Endothelial cell of umbilical vein (primary cell): ENCODE data around the gene CCDC85C. TPM values are rescaled to one million over a fixed set of nuclear protein-coding genes. Genes with fewer than 3 reads are reported as not detected.

Source experiments
- BruUV-seq: library from RNA; stranded (reverse); fragments of 400-500 nt; replicated peaks from 2 replicates; lab custom pipeline; 2021; lab: Mats Ljungman, UMichigan
- CTCF ChIA-PET: fragments of 300-600, 350-600 bp; sonication (Branson Sonifier 250); formaldehyde crosslinking; loops from one replicate; lab custom pipeline; 2021; ENCODE audit warnings: antibody characterized with exemption, inconsistent platforms; lab: Charles Lee
- POLR2A ChIA-PET: fragments of 300-600, 350-600 bp; sonication (Branson Sonifier 250); formaldehyde crosslinking; loops from one replicate; lab custom pipeline; 2021; ENCODE audit warnings: antibody characterized with exemption, inconsistent platforms; lab: Charles Lee
- DNase-seq: peaks from one replicate; pipeline ENCODE4 v3.0.0-alpha.2; 2011; ENCODE audit warnings: low read depth, low spot score
- FAIRE-seq: peaks from 2 replicates; lab custom pipeline; 2011; peaks lifted over from hg19 to GRCh38; lab: Jason Lieb, UNC
- H2AFZ ChIP-seq: 2 replicates; pipeline ENCODE4 v1.6.0; 2012; ENCODE audit warnings: low read depth, low read length, control low read depth, inconsistent platforms
- H3K27ac ChIP-seq: 2 replicates; pipeline ENCODE4 v1.5.1; 2011; ENCODE audit warnings: low read depth, mild to moderate bottlenecking, control low read depth, low read length, moderate library complexity; ENCODE audit not compliant: insufficient read depth
- H3K27me3 ChIP-seq, 2 experiments: 2 replicates each; pipeline versions ENCODE4 v1.6.0 to v1.6.1; 2011; ENCODE audit warnings: low read length in 2 of 2, mixed read lengths in 1 of 2; ENCODE audit not compliant: control insufficient read depth in 2 of 2, insufficient read depth in 2 of 2
- H3K36me3 ChIP-seq, 2 experiments: 2 replicates in 1 of 2; 3 replicates in 1 of 2; pipeline ENCODE4 v1.5.1; 2011; ENCODE audit warnings: low read length in 2 of 2, mild to moderate bottlenecking in 1 of 2, moderate library complexity in 1 of 2; ENCODE audit not compliant: control insufficient read depth in 2 of 2, insufficient read depth in 2 of 2; ENCODE audit errors: extremely low read depth in 1 of 2
- H3K4me1 ChIP-seq: 3 replicates; pipeline ENCODE4 v1.5.1; 2011; ENCODE audit warnings: mild to moderate bottlenecking, low read length; ENCODE audit not compliant: control insufficient read depth, insufficient read depth; ENCODE audit errors: extremely low read depth
- H3K4me2 ChIP-seq: 2 replicates; pipeline ENCODE4 v1.6.1; 2011; ENCODE audit warnings: low read length, control low read depth, mixed read lengths; ENCODE audit not compliant: insufficient read depth
- H3K4me3 ChIP-seq, 3 experiments: fragments of 200-600 bp in 1 of 3; sonication (generic), shearing (Covaris generic) in 1 of 3; replicated peaks in 1 of 3; 2 replicates each; pipeline ENCODE4 v1.5.1; 2011 to 2016; ENCODE audit warnings: control low read depth in 3 of 3, low read length in 3 of 3, mild to moderate bottlenecking in 2 of 3, inconsistent platforms in 1 of 3, low read depth in 1 of 3, moderate library complexity in 1 of 3; ENCODE audit not compliant: insufficient read depth in 1 of 3
- H3K79me2 ChIP-seq: 2 replicates; pipeline ENCODE4 v1.6.0; 2012; ENCODE audit warnings: low read length, inconsistent platforms; ENCODE audit not compliant: control insufficient read depth, insufficient read depth
- H3K9ac ChIP-seq: replicated peaks from 2 replicates; pipeline ENCODE3; 2011; ENCODE audit warnings: low read length, control low read depth; ENCODE audit not compliant: insufficient read depth; ENCODE audit errors: extremely low read depth
- H3K9me1 ChIP-seq: replicated peaks from 3 replicates; pipeline ENCODE4 v1.6.0; 2011; ENCODE audit warnings: mild to moderate bottlenecking, low read length; ENCODE audit not compliant: control insufficient read depth, insufficient read depth; ENCODE audit errors: extremely low read depth
- H3K9me3 ChIP-seq: replicated peaks from 2 replicates; pipeline ENCODE4 v1.5.1; 2012; ENCODE audit warnings: low read length, inconsistent platforms; ENCODE audit not compliant: control insufficient read depth, insufficient read depth
- H4K20me1 ChIP-seq: replicated peaks from 2 replicates; pipeline ENCODE3; 2011; ENCODE audit warnings: mild to moderate bottlenecking, low read length; ENCODE audit not compliant: control insufficient read depth, insufficient read depth; ENCODE audit errors: extremely low read depth
- CTCF ChIP-seq, 2 donors: IDR thresholded peaks; 1 replicate in 1 of 2; 2 replicates in 1 of 2; pipeline ENCODE4 v1.5.1; 2011; ENCODE audit warnings: low read length in 2 of 2, mild to moderate bottlenecking in 2 of 2, moderate library complexity in 2 of 2, control low read depth in 1 of 2, inconsistent platforms in 1 of 2, low read depth in 1 of 2; ENCODE audit not compliant: insufficient read depth in 1 of 2; ENCODE audit errors: extremely low read depth in 1 of 2
- FOS ChIP-seq: IDR thresholded peaks from 2 replicates; pipeline ENCODE4 v1.6.1; 2011; ENCODE audit warnings: mild to moderate bottlenecking, low read length, moderate library complexity, borderline replicate concordance; ENCODE audit not compliant: insufficient read depth
- GATA2 ChIP-seq: IDR thresholded peaks from 2 replicates; pipeline ENCODE4 v1.7.0; 2011; ENCODE audit warnings: low read depth, mild to moderate bottlenecking, moderate library complexity, mixed read lengths, low read length; ENCODE audit not compliant: insufficient read length, insufficient read depth
- MAX ChIP-seq: IDR thresholded peaks from 2 replicates; pipeline ENCODE4 v1.6.1; 2011; ENCODE audit not compliant: insufficient read depth, insufficient read length
- MYC ChIP-seq: IDR thresholded peaks from one replicate; pipeline ENCODE4 v1.6.1; 2011; ENCODE audit warnings: mild to moderate bottlenecking, low read depth, low read length
- POLR2AphosphoS5 ChIP-seq: IDR thresholded peaks from 2 replicates; pipeline ENCODE4 v1.6.1; 2012; ENCODE audit warnings: low read depth, mild to moderate bottlenecking, control low read depth, low read length, moderate library complexity; ENCODE audit not compliant: insufficient read depth
- dilution Hi-C: fragments of 300-500 bp; cut with MboI; formaldehyde crosslinking; loops from one replicate; pipeline ENCODE4 v1.15.0; 2019; ENCODE audit warnings: low sequenced_read_pairs; ENCODE audit not compliant: extremely low pct_ligation_motif_present
- intact Hi-C: fragments of 100-400 bp; cut with micrococcal nuclease; formaldehyde crosslinking; loops from one replicate; pipeline ENCODE4 v1.10.0; 2022
- polyA plus RNA-seq, 4 experiments: library from polyadenylated mRNA; depleted of rRNA in 3 of 4; stranded (reverse) in 3 of 4; unstranded in 1 of 4; fragments of >200 nt; gene quantifications; 2 replicates each; pipeline versions ENCODE4 v1.2.1 to v1.2.3, GENCODE V29; 2011 to 2012; ENCODE audit warnings: missing spikeins in 1 of 4
- total RNA-seq: library from RNA; stranded (reverse); gene quantifications from 2 replicates; pipeline ENCODE4 v1.2.3, GENCODE V29; 2021

Gene CCDC85C
- total and polyA plus RNA-seq, 2 donors (not counting 3 experiments of a cell fraction or from before 2014, with no cell fraction given), result 7.5 to 17.8 TPM

- Histone ChIP-seq H3K4me2 (no peak overlapping the region), H3K4me3 (no peak overlapping the region), H4K20me1 (no peaks in the 10 kb centered on the region), H3K9me1 (no peaks in the 10 kb centered on the region), H3K9me3 (no peaks in the 10 kb centered on the region), H3K9ac (no peak overlapping the region), H3K27ac (no peak overlapping the region), H3K36me3 (no peaks in the 10 kb centered on the region), H2AFZ (no peak overlapping the region), H3K79me2 (no peaks in the 10 kb centered on the region), H3K4me1 (peaks cover 26% of the 10 kb centered on the region), H3K27me3 (no peaks in the 10 kb centered on the region)
- TF ChIP-seq FOS (no peak), POLR2AphosphoS5 (no peak), GATA2 (no peak), MYC (no peak), MAX (no peak), CTCF (IDR thresholded peaks at IDR 0.05; ENCODE audit: extremely low read depth in 1 of 2, insufficient read depth in 1 of 2, low read depth in 1 of 2, low read length in 2 of 2) (no peak)
- dilution Hi-C loops (no loop called here), intact Hi-C loops (loop anchor here (10.0 kb wide), 1 partner anchor 220 kb away; no protein-coding TSS in a partner anchor)
- FAIRE-seq, result no peak
- BruUV-seq, result no TSS peak
- POLR2A ChIA-PET, result no interaction called here
- DNase-seq, result no peak
- CTCF ChIA-PET, result interaction anchor here (1.2 kb wide), 1 partner anchor 9 kb away, joined by 3 read pairs; no protein-coding TSS in a partner anchor
Observed at GRCh38 chr14:99534863-99535262, 69.1 kb downstream of the CCDC85C start.
